Measurements from ENCODE around the gene CYP2U1.
A peak's percentile ranks its signal among the peaks of the same experiment; 100 is the strongest.
"Not testable (repeated sequence)": the region's sequence is repeated elsewhere in the genome, so short reads cannot be mapped to it uniquely, and the experiment has no call there.

CYP2U1 gene

DNA sequence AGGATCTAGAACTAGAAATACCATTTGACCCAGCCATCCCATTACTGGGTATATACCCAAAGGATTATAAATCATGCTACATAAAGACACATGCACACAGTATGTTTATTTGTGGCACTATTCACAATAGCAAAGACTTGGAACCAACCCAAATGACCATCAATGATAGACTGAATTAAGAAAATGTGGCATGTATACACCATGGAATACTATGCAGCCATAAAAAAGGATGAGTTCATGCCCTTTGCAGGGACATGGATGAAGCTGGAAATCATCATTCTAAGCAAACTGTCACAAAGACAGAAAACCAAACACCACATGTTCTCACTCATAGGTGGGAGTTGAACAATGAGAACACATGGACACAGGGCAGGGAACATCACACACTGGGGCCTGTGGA is 5.6 kb upstream of the CYP2U1 start:
- not testable (repeated sequence) for H3K9me3 ChIP-seq (ENCODE audit: control insufficient read depth, insufficient read depth, low read length); H3K9ac ChIP-seq (ENCODE audit: low read depth, low read length); H3K36me3 ChIP-seq (ENCODE audit: control insufficient read depth, insufficient read depth, low read length); H3K4me1 ChIP-seq (ENCODE audit: control insufficient read depth, insufficient read depth, low read length); H3K4me3 ChIP-seq (ENCODE audit: low read depth, low read length)
- H3K27me3 ChIP-seq (ENCODE audit: control insufficient read depth, insufficient read depth, low read length) = peaks cover 13% of the 10 kb centered on the region

DNA sequence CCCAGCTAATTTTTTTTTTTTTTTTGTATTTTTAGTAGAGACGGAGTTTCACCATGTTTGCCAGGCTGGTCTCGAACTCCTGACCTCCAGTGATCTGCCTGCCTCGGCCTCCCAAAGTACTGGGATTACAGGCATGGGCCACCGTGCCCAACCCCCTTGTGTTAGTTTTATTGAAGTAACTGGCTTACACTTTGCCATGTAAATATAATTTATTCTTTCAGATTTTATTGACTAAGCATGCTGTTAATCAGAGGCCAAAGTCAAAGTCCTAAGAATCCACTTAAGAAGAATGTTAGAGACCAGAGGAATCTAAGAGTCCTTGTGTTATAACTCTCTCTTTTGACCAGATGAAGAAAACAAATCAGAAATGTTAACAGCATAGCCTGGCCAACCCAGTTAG is 4.5 kb upstream of the CYP2U1 start:
- H3K9ac ChIP-seq (ENCODE audit: low read depth, low read length); H3K4me1 ChIP-seq (ENCODE audit: control insufficient read depth, insufficient read depth, low read length); H3K36me3 ChIP-seq (ENCODE audit: control insufficient read depth, insufficient read depth, low read length); H3K9me3 ChIP-seq (ENCODE audit: control insufficient read depth, insufficient read depth, low read length); H3K4me3 ChIP-seq (ENCODE audit: low read depth, low read length): not testable (repeated sequence)
- H3K27me3 ChIP-seq (ENCODE audit: control insufficient read depth, insufficient read depth, low read length) = peaks cover 20% of the 10 kb centered on the region

- Histone ChIP-seq H3K36me3 (ENCODE audit: control insufficient read depth, insufficient read depth, low read length) (no peaks in the 10 kb centered on the region), H3K4me3 (ENCODE audit: low read depth, low read length) (peak overlapping the region; percentile 81), H3K27me3 (ENCODE audit: control insufficient read depth, insufficient read depth, low read length) (peaks cover 33% of the 10 kb centered on the region), H3K9me3 (ENCODE audit: control insufficient read depth, insufficient read depth, low read length) (no peaks in the 10 kb centered on the region), H3K4me1 (ENCODE audit: control insufficient read depth, insufficient read depth, low read length) (peaks cover 3% of the 10 kb centered on the region), H3K9ac (ENCODE audit: low read depth, low read length) (peak overlapping the region; percentile 70)
These were observed 499 bp downstream of the CYP2U1 start for GRCh38 chr4:107931775-107932321.

DNA sequence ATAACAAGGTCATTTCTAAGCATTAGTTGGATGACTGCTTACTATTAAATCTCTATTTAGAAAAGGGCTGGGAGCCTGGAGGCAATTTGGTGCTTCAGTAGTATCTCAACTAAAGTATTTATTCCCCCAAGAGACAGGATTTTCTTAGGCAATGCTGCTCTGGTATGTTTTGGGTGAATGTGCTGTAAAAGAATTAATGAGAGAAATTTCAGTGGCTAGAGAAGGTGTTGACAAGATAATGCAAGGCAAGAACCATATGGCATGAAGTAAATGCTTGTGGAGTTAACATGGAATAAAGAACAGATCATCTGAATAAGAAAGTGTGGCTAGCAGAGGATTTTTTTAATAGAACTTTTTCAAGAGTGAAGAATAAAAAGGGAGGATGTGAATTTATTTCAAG is 3.9 kb downstream of the CYP2U1 start:
- Histone ChIP-seq H3K4me1 (ENCODE audit: control insufficient read depth, insufficient read depth, low read length) (peaks cover 3% of the 10 kb centered on the region), H3K4me3 (ENCODE audit: low read depth, low read length) (no peak overlapping the region), H3K36me3 (ENCODE audit: control insufficient read depth, insufficient read depth, low read length) (no peaks in the 10 kb centered on the region), H3K27me3 (ENCODE audit: control insufficient read depth, insufficient read depth, low read length) (peaks cover 24% of the 10 kb centered on the region), H3K9me3 (ENCODE audit: control insufficient read depth, insufficient read depth, low read length) (no peaks in the 10 kb centered on the region), H3K9ac (ENCODE audit: low read depth, low read length) (no peak overlapping the region)

GRCh38 chr4:107937040-107937439 is 5.7 kb downstream of the CYP2U1 start:
- Histone ChIP-seq H3K4me3 (ENCODE audit: low read depth, low read length) (no peak overlapping the region), H3K9ac (ENCODE audit: low read depth, low read length) (no peak overlapping the region), H3K4me1 (ENCODE audit: control insufficient read depth, insufficient read depth, low read length) (peaks cover 3% of the 10 kb centered on the region), H3K27me3 (ENCODE audit: control insufficient read depth, insufficient read depth, low read length) (peaks cover 11% of the 10 kb centered on the region), H3K36me3 (ENCODE audit: control insufficient read depth, insufficient read depth, low read length) (no peaks in the 10 kb centered on the region), H3K9me3 (ENCODE audit: control insufficient read depth, insufficient read depth, low read length) (no peaks in the 10 kb centered on the region)

- H3K9me3 ChIP-seq (ENCODE audit: control insufficient read depth, insufficient read depth, low read length) = no peaks in the 10 kb centered on the region
- no peak overlapping the region for H3K9ac ChIP-seq (ENCODE audit: low read depth, low read length)
- H3K4me3 ChIP-seq (ENCODE audit: low read depth, low read length) = no peak overlapping the region
- H3K27me3 ChIP-seq (ENCODE audit: control insufficient read depth, insufficient read depth, low read length) = no peaks in the 10 kb centered on the region
- H3K4me1 ChIP-seq (ENCODE audit: control insufficient read depth, insufficient read depth, low read length) = no peaks in the 10 kb centered on the region
- H3K36me3 ChIP-seq (ENCODE audit: control insufficient read depth, insufficient read depth, low read length) = no peaks in the 10 kb centered on the region
These were observed 8.0 kb downstream of the CYP2U1 start for GRCh38 chr4:107939307-107939706.

- H3K27me3 ChIP-seq (ENCODE audit: control insufficient read depth, insufficient read depth, low read length) = no peaks in the 10 kb centered on the region
- H3K36me3 ChIP-seq (ENCODE audit: control insufficient read depth, insufficient read depth, low read length) = peaks cover 7% of the 10 kb centered on the region
- no peak overlapping the region for H3K4me3 ChIP-seq (ENCODE audit: low read depth, low read length)
- H3K9ac ChIP-seq (ENCODE audit: low read depth, low read length) = no peak overlapping the region
- no peaks in the 10 kb centered on the region for H3K9me3 ChIP-seq (ENCODE audit: control insufficient read depth, insufficient read depth, low read length)
- H3K4me1 ChIP-seq (ENCODE audit: control insufficient read depth, insufficient read depth, low read length) = no peaks in the 10 kb centered on the region
These were observed 14.5 kb downstream of the CYP2U1 start for GRCh38 chr4:107945809-107946208.

- Histone ChIP-seq H3K4me3 (ENCODE audit: low read depth, low read length) (no peak overlapping the region), H3K9ac (ENCODE audit: low read depth, low read length) (no peak overlapping the region), H3K27me3 (ENCODE audit: control insufficient read depth, insufficient read depth, low read length) (no peaks in the 10 kb centered on the region), H3K36me3 (ENCODE audit: control insufficient read depth, insufficient read depth, low read length) (peaks cover 7% of the 10 kb centered on the region), H3K9me3 (ENCODE audit: control insufficient read depth, insufficient read depth, low read length) (peaks cover 3% of the 10 kb centered on the region), H3K4me1 (ENCODE audit: control insufficient read depth, insufficient read depth, low read length) (no peaks in the 10 kb centered on the region)
These were observed 19.6 kb downstream of the CYP2U1 start for GRCh38 chr4:107950746-107951540.

- H3K4me3 ChIP-seq (ENCODE audit: low read depth, low read length) = no peak overlapping the region
- peaks cover 7% of the 10 kb centered on the region for H3K36me3 ChIP-seq (ENCODE audit: control insufficient read depth, insufficient read depth, low read length)
- H3K9me3 ChIP-seq (ENCODE audit: control insufficient read depth, insufficient read depth, low read length) = peaks cover 3% of the 10 kb centered on the region
- H3K9ac ChIP-seq (ENCODE audit: low read depth, low read length) = no peak overlapping the region
- no peaks in the 10 kb centered on the region for H3K27me3 ChIP-seq (ENCODE audit: control insufficient read depth, insufficient read depth, low read length)
- no peaks in the 10 kb centered on the region for H3K4me1 ChIP-seq (ENCODE audit: control insufficient read depth, insufficient read depth, low read length)
These were observed 20.2 kb downstream of the CYP2U1 start for GRCh38 chr4:107951551-107951950.

DNA sequence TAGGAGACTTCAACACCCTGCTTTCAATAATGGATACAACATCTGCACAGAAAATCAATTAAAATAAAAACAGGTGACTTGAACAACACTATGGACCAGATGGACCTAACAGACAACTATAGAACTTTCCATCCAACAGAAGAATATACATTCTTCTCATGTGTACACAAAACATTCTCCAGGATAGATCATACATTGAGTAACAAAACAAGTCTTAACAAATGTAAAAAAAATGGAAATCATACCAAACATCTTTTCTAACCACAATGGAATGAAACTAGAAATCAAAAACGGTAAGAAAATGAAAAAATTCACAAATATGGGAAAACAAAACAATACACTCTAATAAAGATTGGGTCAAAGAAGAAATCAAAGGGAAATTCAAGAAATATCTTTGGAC is 24.7 kb downstream of the CYP2U1 start:
- no peak overlapping the region for H3K9ac ChIP-seq (ENCODE audit: low read depth, low read length)
- no peaks in the 10 kb centered on the region for H3K36me3 ChIP-seq (ENCODE audit: control insufficient read depth, insufficient read depth, low read length)
- no peak overlapping the region for H3K4me3 ChIP-seq (ENCODE audit: low read depth, low read length)
- no peaks in the 10 kb centered on the region for H3K27me3 ChIP-seq (ENCODE audit: control insufficient read depth, insufficient read depth, low read length)
- peaks cover 3% of the 10 kb centered on the region for H3K9me3 ChIP-seq (ENCODE audit: control insufficient read depth, insufficient read depth, low read length)
- no peaks in the 10 kb centered on the region for H3K4me1 ChIP-seq (ENCODE audit: control insufficient read depth, insufficient read depth, low read length)

DNA sequence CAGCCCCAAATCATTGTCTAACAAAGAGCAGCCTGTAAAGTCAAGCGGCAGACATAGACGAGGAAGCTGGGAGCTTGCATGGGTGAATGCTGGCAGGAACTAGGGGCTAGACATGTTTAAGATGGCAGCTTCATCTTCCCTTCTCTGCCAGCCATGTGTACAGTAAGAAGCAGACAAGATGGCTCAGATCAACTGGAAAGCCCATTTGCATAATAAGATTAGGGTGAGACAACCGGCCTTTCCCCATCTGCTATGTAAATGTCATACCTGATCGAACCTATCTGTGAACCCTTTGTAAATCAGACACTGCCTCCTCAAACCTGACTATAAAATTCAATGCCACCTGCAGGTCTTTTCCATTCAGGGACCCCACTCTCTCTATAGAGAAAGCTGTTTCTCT is 35.6 kb downstream of the CYP2U1 start:
- Histone ChIP-seq H3K4me3 (ENCODE audit: low read depth, low read length) (no peak overlapping the region), H3K27me3 (ENCODE audit: control insufficient read depth, insufficient read depth, low read length) (no peaks in the 10 kb centered on the region), H3K9ac (ENCODE audit: low read depth, low read length) (no peak overlapping the region), H3K36me3 (ENCODE audit: control insufficient read depth, insufficient read depth, low read length) (no peaks in the 10 kb centered on the region), H3K9me3 (ENCODE audit: control insufficient read depth, insufficient read depth, low read length) (no peaks in the 10 kb centered on the region), H3K4me1 (ENCODE audit: control insufficient read depth, insufficient read depth, low read length) (no peaks in the 10 kb centered on the region)

- not testable (repeated sequence) for H3K9ac ChIP-seq (ENCODE audit: low read depth, low read length)
These were observed 36.2 kb downstream of the CYP2U1 start for GRCh38 chr4:107967519-107967918.

More at GRCh38 chr4:107967519-107967918, 36.2 kb downstream of the CYP2U1 start:
- H3K4me1 ChIP-seq (ENCODE audit: control insufficient read depth, insufficient read depth, low read length); H3K9me3 ChIP-seq (ENCODE audit: control insufficient read depth, insufficient read depth, low read length); H3K4me3 ChIP-seq (ENCODE audit: low read depth, low read length); H3K36me3 ChIP-seq (ENCODE audit: control insufficient read depth, insufficient read depth, low read length); H3K27me3 ChIP-seq (ENCODE audit: control insufficient read depth, insufficient read depth, low read length): not testable (repeated sequence)

Data from iPS-15b (cell line).